Stimulated activated CD8-positive, alpha-beta memory T cell treated with anti-CD3 and anti-CD28 coated beads, Interleukin-12 subunit alpha, Interleukin-12 subunit beta, amount 100 ng/mL, for 24 hours (primary cell): ENCODE data around the gene MRPS18A.

ENCODE experiments used
- DNase-seq: peaks from one replicate; pipeline ENCODE4 v3.0.0-alpha.2; 2020; ENCODE audit errors: extremely low read depth

MRPS18A gene

GRCh38 chr6:43687437-43688347 is at the start of gene MRPS18A:
MRPS18A (minus strand) TSS chr6:43687791; CDS start chr6:43687779, 12 bp downstream.
- DNase-seq: peak; percentile 56

- no peak for DNase-seq
Measured at GRCh38 chr6:43736844-43737243, 49.3 kb upstream of the MRPS18A start.

DNA sequence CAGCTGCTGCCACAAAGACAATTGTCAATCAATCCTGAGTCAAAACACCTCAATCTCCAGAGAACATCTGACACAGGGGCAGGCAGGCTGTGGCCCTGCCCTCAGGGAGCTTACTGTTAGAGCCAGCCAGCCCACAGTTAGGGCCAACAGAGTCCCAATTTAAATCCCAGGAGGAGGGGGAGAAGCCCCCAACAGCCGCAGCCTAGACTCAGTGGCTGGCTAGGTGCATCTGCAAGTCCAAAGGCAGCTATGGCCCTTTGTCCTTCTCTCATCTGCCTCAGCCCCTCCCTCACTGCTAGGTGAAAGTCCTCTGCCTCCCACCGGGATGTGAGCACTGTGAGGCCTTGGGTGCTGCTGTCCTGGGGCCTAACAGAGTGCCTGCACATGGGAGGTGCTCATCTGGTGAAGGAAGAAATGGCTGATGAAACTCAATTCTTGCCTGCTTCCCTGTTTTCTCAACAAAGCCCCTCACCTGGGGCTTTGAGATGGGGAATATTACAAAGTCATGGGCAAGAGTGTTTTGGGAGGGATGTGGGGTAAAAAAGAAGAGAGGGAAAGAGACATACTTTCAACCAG is 48.7 kb upstream of the MRPS18A start:
- no peak for DNase-seq

GRCh38 chr6:43735642-43736199 is 48.1 kb upstream of the MRPS18A start:
- no peak for DNase-seq

- DNase-seq: no peak
Measured at GRCh38 chr6:43734294-43734665, 46.7 kb upstream of the MRPS18A start.

DNA sequence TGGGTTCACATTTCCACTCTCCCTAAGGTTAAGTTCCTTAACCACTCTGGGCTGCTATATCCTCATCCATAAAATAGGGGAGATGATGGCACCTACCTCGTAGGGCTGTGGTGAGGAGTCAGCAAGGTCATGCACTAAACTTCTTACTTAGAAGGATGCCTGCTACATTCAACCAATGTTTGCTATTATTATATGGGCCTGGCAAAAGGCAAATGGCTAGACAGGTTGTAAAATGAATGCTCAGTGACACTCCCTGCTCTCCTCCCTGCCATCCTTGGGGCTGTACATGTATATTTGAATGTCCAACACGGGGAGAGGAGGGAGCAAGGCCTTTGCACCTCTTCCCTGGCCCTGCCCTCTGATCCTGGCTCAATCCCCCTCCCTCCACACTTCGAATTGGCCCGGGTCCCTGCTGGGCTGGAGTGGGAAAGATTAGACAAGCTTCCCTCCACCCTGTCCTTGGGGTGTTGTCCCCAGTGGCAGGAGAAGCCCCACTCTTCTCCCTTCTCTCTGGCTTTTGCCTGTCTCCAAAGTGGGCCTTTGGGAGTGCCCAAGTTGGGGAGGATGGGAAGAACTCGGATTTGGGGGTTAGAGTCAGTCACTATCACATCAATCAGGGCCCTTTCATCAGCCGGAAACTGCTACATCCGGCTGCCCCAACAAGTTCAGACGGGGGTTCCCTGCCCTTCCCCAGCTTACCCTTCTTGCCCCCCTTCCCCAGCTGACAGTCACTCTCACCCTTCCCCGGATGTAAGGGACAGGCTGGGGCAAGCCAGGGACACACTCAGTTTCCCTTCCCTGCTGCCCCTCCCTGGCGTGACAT is 46.1 kb upstream of the MRPS18A start:
- no peak for DNase-seq

DNA sequence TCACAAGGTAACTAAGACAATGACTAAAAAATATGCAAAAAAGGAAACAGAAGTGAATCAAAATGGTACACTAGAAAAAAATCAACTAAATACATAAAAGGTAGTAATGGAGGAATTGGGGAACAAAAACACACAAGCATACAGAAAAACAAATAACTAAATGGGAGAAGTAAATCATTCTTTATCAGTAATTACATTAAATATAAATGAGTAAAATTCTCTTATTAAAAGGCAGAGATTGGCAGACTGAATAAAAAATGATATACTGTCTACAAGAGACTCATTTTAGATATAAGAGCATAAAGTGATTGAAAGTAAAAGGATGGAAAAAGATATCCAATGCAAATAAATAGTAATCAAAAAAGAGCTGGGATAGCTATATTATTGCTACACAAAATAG is 43.0 kb upstream of the MRPS18A start:
- DNase-seq: no peak

GRCh38 chr6:43729537-43729936 is 41.9 kb upstream of the MRPS18A start:
- no peak for DNase-seq

DNA sequence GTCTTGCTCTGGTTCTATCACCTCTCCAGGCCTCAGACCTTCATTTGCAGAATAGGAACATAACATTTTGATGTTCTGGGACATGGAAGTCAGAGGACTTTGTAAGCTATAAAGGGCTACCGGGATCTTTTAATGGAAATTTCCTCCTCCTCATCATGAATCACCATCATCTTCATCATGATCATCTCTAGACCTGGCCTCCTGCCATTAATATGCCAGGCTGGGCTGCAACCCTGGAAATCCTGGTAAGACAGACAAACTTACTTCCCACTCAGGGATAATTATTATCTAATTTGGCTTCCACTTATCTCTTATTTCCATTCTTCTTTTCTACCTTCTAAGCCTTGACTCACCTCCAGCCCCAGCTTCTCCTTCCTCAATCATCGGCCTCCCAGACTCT is 41.0 kb upstream of the MRPS18A start:
- no peak for DNase-seq

- DNase-seq: no peak
Measured at GRCh38 chr6:43727634-43728033, 40.0 kb upstream of the MRPS18A start.

GRCh38 chr6:43725643-43726580 is 38.3 kb upstream of the MRPS18A start:
- DNase-seq: no peak

DNA sequence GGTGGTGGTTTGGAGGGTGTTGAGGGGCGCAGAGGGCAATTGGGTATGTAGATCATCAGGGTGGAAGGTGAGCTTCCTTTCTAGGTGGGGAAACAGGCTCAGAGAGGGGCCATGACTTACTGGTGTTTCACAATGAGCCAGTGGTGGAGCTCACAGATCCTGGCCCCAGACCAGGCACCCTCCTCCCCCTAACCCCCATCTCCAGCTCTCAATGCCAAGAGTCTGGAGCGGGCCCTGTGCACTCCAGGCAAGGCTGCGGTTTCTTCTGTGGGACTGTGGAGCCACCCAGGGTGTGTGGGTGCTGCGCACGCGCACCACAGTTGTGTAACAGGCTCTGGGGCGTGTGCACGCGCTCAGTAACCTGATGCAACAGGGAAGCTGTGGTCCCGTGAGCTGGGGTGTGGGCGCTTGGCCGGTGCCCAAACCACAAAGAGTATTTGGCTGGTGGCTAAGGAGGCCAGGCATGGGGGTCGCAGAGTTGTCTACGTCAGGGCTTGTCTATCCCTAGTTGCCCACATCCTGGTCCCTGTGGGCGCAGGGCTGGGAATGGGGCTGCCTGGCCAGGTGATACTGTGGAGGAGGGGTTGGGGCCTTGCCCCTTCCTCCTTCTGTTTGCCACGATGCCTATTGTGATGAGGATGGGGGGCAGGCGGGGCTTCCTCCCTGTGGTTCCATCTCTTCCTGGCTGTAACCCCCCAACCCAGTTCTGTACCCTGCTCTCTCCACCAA is 37.5 kb upstream of the MRPS18A start:
- DNase-seq: peak; percentile 44

- no peak for DNase-seq
Measured at GRCh38 chr6:43724354-43724753, 36.8 kb upstream of the MRPS18A start.

- no peak for DNase-seq
Measured at GRCh38 chr6:43723737-43724295, 36.2 kb upstream of the MRPS18A start.

GRCh38 chr6:43722920-43723545 is 35.4 kb upstream of the MRPS18A start:
- no peak for DNase-seq

GRCh38 chr6:43720999-43721398 is 33.4 kb upstream of the MRPS18A start:
- DNase-seq: no peak

- no peak for DNase-seq
Measured at GRCh38 chr6:43719511-43719910, 31.9 kb upstream of the MRPS18A start.

DNA sequence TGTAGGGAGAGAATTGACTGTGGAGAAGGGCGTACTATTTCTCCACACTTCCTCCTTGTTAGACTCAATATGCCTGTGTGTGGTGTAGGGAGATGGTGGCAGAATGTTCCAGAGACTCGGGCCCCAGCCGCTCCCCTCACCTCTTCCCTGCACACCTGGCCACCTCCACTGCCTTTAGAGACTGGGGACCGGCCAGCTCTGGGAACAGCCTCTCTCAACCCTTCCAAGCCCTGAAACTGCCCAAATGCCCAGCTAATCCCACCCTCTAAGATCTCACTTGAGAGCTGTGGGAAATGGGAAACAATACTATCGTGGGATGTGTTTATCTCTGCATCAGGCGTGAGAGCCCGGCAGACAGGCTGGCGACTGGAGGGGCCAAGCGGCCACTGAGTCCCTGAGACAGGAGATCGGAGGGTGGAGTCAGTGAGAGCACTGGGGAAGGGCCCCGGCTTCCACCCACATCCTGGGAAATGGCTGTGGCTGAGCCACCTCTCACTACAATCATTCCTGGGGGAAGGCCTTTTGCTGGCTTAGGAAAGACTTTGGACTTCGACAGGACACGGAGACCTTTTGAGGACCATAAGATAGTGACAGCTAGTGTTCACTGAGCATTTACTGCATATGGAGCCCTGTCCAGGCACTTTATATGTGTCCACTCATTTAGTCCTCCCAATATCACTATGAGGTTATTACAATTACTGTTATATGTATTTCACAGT is 31.0 kb upstream of the MRPS18A start:
- DNase-seq: no peak

DNA sequence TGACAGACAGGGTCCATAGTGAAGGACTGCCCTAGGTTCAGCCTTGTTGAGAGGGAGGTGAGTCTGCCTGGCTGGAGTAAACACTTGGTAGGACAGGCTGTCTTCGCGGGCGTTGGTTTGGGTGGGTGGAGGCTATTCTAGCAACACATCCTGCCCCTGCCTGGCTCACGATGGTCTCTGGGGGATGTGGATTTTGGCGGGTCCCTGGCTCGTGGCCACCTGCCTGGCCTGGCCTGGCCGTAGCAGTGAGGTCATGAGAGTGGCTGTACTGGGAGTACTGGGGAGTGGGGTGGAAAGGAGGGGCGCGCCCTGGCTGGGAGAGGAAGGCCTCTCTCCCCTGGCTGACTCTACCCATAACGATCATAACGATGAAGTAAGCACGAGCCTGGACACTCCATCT is 30.2 kb upstream of the MRPS18A start:
- DNase-seq: no peak
